ENCODE measurements around the gene ANKS1B.
"Not testable (repeated sequence)": the region's sequence is repeated elsewhere in the genome, so short reads cannot be mapped to it uniquely, and the experiment has no call there.

The ANKS1B gene

DNA sequence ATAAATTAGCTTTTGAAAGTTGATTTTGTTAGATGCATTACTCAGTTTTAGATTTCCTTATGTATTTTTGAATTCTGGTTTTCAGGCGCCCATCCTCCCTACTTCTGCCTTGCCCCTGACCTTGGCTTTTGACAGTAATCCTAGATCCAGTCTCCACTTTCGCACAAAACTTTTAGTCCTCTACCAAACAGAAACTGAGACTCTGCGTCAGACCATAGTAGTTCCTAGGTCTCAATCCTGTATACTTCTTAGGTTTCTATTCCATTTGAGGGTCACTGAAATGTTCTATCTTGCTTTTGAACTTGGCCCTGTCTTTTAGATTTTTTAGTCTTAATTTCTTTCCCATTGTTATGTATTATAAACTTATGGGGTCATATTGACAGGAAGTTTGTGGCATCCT, 645.1 kb downstream of the ANKS1B start:
- no peak for DNase-seq

DNA sequence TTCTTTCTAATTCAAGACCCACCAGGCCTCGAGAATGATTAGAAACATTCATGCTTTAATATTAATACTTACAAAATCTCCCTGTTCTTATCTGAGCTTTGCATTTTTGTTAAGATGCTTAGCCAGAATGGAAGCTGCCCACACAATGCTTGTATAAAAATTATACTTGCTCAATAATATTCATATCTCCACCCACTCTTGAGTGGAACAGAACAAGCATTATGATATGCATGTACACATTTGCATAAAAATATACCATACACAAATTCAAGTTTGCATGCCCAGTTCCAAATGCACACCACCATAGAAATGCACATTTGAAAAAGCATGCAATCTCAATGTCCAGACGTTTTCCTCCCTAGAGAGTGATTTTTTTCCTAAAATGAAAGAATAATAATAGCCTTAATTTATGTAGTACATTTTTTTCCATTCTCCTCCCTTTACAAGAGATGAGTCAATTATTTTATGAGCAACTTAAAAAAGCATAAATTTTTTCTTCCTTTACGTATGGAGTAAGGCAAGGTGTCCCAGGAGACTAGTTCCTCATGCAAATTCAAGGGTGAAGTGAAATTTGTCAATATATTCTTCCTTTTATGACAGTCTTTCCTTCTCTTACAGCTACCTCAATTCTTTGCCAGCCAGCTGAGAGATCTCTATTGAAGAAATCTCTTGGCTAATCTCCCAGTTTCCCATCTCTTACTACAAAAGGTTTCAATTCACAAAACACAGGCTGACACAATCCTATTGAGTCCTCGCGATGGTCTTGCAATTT, 650.3 kb downstream of the ANKS1B start:
- DNase-seq, result no peak

DNA sequence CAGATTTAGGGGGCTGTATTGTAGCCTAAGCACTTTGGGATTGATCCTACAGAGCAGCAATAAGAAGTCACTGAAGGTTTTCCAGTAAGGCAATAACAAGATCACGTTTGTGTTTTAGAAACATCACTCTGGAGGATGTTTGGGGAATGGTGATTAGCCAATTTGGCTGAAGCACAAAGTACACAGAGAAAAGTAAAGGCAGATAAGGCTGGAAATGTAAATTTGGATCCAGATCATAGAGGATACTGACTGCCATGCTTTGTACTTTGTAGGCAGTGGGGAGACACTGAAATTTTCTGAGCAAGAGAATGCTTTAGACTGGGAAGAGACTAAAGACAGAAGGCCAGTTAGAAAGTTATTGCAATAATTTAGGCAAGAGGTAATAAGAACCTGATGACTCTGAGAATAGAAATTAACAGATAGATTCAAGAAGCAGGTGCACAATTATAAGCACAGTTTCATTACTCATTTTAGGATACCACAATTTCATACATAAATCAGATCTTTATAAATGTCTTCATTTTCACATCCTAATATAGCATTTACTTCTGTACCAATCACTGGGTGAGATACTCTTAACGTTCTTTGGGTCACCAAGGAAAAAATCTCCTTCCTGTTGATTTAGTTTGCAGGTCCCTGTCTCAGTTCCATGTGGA, 651.7 kb downstream of the ANKS1B start:
- DNase-seq, result no peak

DNA sequence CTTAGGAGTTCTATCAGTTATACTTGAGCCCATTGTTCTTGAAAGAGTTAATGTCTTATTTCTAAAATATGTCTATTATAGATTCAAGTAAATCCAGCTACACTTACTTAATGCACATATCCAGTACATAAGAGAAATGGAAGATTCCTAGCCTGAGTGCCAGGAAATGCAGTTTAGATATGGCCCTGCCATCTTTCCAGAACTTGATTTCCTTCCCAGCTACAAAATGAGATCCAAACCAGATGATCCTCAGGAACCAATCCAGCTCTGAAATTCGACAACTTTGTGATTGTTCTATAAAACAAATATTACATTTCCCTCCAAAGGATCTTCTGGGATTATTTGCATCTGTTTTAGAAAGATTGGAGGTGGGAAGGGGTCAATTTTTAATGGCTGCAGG, 654.5 kb downstream of the ANKS1B start:
- DNase-seq, result no peak

DNA sequence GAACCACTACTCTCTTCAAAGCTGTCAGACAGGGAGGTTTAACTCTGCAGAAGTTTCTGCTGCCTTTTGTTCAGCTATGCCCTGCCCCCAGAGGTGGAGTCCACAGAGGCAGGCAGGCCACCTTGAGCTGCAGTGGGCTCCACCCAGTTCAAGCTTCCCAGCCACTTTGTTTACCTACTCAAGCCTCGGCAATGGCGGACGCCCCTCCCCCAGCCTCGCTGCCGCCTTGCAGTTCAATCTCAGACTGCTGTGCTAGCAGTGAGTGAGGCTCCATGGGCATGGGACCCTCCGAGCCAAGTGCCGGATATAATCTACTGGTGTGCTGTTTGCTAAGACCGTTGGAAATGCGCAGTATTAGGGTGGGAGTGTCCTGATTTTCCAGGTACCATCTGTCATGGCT, 663.5 kb downstream of the ANKS1B start:
- DNase-seq, result not testable (repeated sequence)

DNA sequence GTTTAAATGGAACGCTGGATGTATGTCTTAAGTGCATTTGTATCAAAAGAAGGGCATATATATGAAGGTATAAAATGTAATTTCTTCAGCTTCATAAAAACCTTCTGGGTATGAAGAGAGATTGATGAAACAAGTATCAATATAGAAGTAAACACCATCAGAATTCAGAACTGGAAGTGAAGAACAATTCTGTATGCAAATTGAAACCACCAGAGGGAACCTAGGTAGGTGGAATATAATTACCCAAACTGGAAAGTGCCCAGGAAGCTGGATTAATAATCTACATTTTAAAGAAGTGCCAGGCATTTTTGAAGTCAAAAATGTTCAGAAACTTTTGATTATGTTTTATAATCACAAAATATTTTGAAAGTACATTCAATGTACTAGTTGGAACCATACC, 673.4 kb downstream of the ANKS1B start:
- DNase-seq, result no peak

DNA sequence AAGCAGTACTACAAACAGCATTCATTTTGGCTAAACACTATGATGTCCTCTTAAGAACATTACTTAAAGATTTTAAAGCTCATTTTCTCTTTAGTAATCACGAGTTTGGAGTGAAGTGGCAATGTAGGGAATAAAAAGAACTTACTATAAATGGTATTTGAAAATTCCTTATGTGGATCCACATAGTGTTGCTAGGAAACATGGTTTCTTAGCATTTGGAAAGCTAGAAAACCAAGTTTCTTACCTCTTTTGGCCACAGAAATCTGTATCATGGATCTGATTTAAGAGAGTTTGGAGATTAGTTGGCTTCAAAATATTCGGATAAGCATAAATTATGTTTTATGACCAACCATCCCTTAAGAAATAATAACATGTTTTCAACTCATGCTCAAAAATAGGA, 674.9 kb downstream of the ANKS1B start:
- DNase-seq, result no peak

DNA sequence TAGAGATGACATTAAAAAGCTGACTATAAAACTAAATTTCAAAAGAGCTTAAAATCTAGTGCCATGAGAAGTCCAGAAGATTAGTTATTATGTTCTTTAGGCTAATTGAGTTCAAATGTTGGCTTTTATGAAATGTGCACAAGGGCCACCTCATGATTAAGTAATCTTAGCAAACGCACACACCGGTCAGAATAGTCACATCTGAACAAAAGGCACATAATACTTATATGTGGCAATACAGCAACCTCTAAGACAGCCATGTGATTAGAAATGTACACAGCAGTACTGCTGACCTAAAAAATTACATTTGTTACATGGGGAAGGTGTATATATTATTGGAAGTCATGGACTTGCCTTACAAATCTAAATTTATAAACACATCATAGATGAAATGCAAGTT, 681.9 kb downstream of the ANKS1B start:
- DNase-seq, result no peak

DNA sequence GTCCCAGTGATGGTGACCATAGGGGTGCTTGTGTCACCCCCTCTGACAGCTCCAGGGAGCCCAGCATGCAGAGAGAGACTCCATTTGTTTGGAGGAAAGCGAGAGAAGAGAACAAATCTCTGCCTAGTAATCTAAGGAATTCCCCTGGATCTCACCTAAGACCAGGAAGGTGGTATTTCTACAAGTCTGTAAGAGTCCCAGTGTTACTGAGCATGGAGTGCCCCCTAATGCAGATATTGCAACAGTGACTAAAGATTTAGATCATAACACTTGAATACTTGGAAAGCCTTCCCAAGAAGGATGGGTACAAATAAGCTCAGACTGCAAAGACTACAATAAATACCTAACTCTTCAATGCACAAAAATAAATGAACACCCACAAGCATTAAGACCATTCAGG, 697.6 kb downstream of the ANKS1B start:
- DNase-seq, result no peak

DNA sequence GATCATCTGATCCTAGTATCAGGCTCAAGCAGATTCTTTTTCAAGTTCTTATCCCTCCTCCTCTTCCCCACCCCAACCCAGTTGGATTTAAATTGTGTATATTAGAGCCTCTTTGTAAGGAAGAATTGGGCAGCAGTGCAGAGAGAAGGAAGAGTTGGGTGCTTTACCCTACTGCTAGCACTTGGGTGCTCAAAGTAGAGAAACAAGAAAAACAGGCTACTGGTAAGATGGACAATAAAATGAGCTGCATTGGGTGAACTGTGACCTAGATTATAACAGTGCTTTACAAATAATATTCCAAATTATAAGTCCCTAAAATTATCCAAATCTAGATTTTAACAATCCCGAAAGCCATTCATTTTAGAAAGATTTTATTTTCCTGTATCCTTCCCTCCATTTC, 700.6 kb downstream of the ANKS1B start:
- no peak for DNase-seq

DNA sequence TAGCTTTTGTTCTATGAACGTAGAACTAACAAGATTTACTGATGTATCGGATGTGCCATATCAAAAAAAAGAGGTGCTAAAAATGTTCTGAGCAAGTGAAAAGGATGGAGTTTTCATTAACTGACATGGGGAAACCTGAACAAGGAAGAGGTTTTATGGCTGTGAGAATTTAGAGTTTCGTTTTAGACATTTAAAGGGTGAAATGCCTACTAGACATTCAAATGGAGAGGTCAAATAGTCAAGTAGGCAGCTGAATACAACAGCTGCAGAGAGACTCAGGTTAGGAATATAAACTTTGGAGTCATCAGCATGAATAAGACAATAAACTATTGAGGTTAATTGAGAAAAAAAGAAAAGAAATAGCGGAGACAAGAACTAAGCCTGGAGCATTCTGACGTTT, 702.1 kb downstream of the ANKS1B start:
- DNase-seq, result no peak

DNA sequence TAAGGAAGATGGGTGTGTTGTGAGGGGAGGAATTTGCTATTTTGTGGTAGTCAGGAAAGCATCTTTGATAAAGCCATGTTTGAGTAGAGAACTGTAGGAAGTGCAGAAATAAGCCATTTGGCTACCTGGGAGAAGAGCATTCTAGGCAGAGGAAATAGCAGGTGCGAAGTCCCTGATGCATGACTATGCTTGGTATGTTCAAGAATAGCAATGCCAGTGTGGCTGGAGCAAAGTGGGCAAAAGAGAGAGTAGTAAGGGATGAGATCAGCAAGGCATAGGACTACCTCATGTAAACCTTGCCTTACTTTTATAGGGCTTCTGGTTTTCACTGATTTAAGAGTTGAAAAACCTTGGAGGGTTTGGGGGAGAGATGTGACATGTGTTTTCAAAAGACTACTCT, 702.6 kb downstream of the ANKS1B start:
- no peak for DNase-seq

DNA sequence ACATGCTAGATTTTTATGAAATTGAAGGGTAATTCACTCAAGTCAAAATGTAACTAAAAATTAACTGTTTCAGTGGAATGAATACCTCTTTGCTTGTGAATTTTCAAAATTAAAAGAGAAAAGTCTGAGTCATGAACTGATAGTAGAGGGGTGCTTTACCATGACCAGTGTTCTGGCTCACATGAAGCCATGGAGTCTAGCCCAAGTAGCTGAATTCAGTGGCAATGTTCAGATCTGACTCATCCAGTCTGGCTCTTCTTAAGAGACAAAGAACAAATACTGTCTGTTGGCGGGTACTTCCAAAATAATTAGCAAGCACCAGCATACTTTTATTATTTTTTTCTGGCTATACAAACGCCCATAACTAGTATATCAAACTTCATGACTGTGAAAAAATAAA, 703.5 kb downstream of the ANKS1B start:
- no peak for DNase-seq

DNA sequence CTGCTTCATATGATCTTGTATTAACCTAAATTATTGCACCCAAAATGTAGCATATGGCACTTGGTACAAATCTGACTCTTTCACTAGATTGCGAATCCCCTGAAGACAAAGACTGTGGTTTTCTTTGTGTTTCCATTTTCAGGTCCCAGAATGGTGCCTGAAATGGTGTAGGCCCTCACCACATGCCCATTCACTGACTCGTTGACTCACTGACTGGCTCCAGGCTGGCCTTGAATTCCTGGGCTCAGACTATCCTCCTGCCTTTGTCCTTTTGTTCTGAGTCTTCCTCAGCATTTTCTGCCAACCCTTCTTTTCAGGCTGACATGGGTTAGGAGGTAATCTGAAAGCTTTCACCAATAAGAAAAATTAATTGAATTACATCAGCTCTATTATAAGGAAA, 705.8 kb downstream of the ANKS1B start:
- DNase-seq, result no peak

DNA sequence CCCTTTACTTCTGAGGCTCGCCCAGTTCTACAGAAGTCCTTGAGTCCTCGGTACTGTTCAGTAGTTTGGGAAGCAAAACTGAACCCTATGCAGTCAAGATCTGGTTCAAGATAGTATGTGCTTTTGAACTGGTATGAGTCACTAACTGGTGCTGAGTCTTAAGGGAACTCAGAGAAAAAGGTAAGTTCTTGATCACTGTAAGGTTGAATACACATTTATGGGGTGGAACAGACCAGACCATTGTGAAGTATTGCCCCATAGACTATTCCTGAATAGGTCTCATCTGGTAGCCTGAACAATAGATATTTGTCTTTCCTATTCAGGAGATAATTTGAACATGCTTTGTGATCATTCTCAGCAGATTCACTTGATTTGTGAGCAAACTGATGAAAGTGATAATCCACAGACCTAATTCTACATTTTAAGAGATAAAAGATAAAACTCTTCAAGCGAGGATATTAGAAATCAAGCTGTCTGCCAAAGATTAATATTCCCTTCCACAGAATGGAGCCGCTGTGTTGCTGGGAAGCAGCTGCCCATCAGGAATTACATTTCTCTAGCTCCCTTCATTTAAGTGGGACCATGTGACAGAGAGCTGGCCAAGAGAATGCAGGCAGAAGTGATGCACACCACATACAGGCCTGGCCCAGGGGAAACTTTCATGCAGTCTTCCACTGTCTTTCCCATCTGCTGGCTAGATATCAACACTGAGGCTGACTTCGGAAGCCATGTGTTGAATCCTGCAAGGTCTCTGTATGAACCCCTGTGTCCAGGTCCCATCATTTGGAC, 707.0 kb downstream of the ANKS1B start:
- DNase-seq, result no peak

DNA sequence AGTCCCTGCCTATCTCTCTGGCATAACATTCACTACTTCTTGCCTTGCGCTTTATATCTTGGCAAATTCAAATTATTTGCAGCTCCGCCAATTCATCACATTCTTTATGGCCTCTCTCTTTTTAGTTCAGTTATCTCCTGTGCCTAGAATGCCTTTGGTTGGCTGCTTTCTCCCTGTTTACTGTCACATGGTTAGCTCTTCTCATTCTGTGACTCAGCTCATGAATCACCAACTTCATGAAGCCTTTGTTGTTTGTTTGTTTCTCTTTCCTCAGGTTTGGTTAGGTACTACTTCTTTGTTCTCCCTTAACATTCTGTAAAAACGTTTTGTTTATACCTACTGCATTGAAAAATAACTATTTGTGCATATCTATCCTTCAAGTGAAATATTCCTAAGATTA, 713.7 kb downstream of the ANKS1B start:
- DNase-seq, result no peak

DNA sequence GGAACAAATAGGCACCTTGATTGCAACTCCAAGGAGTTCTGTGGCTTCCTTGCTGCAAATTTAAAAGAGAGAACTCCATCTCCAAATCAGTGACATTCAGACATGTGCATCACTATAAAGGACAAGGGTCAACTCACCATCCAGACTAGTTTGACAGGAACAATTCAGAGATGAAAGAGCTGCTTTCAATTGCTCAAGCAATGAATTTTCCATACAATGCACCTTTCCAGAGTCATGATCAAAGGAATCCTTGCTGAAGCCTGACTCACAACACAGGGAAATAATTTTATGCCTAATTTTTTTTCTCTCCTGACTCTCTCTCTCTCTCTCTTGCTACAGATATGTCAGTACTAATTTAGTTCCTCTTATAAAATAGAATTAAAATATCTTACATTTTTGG, 717.7 kb downstream of the ANKS1B start:
- no peak for DNase-seq

DNA sequence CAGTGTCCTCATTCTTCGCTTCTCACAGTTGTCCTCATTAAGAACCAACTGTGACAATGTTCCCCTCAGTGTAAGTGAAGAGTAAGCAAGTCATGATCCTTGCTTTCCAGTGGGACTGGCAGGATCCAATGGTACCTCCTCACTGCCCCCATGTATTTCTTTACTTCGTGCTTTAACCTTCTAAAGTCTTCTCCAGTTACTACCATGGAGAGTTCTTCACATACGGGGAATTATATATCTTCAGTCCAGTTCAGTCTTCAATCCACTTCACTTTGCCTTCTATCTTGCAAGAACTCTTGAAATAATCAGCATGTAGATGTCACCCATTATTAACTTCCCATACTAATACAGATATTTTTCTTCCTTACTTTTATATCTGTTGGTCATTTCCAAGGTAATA, 719.1 kb downstream of the ANKS1B start:
- DNase-seq, result no peak

DNA sequence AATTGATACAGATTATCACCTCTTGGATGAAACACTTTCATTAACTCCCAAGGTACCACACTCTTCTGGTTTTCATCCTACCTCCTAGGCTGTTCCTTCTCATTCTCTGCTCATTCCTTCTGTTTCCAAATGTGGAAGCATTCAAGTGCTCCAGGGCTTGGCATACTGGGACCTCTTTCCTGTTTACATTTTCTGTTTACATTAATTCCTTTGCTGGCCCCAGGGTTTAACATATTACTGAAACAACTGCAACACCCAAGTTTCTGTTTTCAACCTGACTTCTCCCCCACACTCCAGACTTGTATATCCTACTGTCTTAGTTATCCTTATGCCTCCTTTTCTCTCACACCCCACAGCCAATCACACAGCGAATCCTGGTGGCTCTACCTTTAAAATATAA, 723.5 kb downstream of the ANKS1B start:
- no peak for DNase-seq

DNA sequence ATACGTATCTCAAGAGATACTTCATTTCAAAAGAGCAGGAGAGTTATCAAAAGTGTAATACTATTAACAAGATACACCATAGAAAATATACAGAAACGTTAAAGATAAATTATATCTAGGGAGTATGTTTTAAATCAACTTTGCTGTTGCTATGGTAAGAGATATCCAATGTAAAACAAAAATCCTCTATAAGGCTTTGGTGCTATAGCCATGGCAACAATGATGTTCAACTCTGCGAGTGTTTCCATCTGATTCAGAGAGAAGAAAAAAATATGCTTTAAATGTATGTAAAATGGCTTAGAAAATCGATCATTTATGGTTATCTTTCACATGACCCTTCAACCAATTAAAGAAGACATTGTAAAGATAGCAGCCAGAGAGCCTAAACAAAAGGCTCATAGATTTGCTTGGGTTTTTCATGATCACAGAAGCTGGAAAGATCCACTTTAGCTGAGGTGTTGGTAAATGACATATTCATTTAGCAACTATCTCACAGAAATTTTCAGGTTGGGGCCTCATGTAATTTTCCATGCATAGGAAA, 724.2 kb downstream of the ANKS1B start:
- no peak for DNase-seq

DNA sequence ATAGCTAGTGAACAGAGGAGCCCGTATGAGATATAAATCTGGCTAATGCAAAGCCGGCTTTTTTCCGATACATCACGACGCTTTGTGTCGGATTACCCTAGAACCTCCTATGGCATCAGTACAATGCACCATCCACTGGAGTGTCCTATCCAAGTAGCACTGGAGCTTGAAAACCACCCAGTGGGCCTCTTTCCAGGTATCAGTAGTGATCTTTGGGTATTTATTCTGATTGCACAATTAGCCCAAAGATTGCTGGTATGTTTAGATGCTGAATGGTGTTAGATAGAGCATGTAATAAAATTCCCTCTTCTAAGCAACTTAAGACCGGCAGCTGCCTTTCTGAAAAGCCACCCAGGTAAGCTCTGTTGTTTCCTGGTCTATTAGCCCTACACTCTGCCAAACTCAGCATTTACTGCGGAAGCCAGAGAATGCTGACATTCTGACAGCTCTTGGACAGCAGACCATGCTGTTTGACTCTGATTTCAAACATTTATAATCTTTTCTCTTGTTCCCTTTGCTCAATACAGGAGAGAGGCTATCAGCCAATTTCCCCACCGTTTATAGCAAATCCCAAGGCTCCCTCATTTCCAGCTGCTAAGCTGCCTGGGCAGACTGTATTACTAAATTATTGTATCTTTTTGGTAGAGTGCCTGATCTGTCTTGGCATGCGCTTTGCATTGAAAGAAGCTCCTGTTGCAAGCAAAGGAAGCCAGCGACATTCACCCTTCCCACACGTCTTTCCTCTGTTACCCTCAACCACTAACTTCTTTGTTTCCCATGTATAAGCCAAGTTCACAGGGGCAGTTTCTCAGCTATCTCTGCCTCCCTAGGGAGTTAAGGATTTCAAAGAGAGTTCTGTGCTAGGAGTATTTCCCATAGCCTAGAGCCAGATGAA, 725.4 kb downstream of the ANKS1B start:
- no peak for DNase-seq

DNA sequence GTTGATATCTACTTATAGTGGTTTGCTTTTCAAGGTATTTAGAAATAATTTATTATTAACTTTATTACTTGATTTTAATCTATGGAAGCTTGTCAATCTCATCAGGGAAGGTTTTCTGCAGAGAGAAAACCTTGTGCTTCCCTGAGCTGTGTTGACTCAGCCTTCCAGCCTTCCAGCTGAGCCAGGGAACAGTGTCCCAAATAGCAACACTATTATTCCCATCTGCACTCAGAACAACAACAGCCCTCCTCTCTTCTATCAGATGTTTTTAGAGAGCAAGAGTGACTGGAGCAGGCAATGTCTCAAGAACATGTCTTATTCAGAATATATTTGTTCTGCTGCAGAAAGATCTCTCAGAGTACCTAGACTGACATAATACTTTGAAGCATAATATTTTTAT, 727.1 kb downstream of the ANKS1B start:
- DNase-seq, result no peak

DNA sequence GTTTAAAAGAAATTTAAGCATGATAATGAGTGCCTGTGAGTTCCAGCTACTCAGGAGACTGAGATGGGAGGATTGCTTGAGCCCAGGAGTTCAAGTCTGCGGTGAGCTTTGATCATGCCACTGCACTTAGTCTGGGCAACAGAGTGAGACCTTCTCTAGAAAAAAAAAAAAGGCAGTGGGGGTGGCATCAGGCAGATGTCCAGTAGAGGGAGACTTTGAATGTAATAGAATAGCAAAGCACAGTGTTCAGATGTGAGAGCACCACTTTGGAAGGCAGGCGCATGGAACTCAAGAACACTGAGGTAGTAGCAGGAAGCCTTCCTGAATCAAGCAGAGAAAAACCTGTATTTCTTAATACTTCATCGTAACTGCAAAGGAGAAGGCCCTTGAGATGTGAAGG, 731.7 kb downstream of the ANKS1B start:
- no peak for DNase-seq

All from activated CD4-positive, CD25-positive, alpha-beta regulatory T cell treated with anti-CD3 and anti-CD28 coated beads, Interleukin-2, amount 50 U/mL, for 72 hours (primary cell).